GM12872 (cell line): ENCODE measurements around the gene UBE2D2.

Experiments used
- TF ChIP-seq, protein P1 (sequence below): IDR thresholded peaks from 3 replicates; pipeline ENCODE4 v1.5.1; 2011; ENCODE audit warnings: low read depth, mild to moderate bottlenecking, low read length, moderate library complexity; ENCODE audit not compliant: insufficient read depth

Gene UBE2D2

DNA sequence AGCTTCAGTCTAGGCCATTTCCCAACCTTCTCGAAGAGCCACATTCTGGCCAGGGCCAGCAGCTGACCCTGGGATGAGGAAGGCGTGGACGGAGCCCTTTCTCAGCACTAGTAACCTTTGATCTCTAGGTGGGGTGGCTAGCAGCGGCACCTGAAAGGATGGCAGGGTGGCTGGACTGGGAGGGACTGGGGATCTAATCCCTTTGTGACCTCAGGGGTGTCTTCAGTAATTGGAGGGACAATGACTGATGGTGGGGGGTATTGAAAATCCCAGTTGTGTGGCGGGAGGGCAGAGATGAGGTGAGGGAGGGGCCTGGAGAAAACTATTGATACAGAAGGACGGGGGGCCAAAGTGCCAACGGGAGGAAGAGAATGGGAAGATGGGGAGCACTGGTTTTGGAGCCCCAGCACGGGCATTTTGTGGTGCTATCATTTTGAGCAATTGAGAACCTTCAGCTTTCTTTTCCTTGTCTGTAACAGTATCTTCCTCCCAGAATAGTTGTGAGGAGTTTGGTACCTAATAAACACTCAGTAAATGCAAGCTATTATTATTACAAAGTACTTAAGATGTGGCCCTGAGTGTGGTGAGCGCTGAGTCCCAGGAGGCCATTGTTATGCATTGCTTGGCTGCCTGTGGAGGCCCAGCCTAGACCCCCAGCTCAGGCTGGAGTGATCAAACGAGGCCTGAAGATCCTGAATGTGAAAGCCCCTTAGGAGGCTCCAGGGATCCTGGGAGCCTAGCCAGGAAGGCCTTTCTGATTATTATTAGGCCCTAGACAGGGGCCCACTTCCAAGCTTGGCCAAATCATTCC lies 37.3 kb upstream of the UBE2D2 start:
- TF ChIP-seq, protein P1, sequence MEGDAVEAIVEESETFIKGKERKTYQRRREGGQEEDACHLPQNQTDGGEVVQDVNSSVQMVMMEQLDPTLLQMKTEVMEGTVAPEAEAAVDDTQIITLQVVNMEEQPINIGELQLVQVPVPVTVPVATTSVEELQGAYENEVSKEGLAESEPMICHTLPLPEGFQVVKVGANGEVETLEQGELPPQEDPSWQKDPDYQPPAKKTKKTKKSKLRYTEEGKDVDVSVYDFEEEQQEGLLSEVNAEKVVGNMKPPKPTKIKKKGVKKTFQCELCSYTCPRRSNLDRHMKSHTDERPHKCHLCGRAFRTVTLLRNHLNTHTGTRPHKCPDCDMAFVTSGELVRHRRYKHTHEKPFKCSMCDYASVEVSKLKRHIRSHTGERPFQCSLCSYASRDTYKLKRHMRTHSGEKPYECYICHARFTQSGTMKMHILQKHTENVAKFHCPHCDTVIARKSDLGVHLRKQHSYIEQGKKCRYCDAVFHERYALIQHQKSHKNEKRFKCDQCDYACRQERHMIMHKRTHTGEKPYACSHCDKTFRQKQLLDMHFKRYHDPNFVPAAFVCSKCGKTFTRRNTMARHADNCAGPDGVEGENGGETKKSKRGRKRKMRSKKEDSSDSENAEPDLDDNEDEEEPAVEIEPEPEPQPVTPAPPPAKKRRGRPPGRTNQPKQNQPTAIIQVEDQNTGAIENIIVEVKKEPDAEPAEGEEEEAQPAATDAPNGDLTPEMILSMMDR: no peak

DNA sequence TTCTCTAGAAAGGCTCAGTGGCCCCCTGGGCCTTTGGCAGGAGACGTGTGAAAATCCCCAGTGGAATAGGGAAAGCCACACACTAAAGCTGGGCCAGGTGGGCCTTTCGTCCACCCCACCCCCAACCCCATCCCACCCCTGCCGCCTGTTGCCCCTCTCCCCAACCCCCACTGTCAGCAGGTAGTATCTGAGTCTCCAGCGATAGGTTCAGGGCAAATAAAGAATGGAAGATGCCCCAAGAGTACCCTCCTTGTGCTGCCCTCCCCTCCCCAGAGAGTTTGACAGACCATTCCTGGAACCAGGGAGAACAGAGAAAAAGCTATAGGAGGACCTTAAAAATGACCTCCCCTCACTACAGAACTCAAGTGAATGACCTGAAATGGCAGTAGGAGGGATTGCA lies 36.7 kb upstream of the UBE2D2 start:
- TF ChIP-seq, protein P1: no peak

- TF ChIP-seq, protein P1: no peak
Observed at GRCh38 chr5:139524940-139525585, 36.1 kb upstream of the UBE2D2 start.

GRCh38 chr5:139531772-139532169 lies 29.4 kb upstream of the UBE2D2 start:
- TF ChIP-seq, protein P1: no peak

GRCh38 chr5:139543423-139543991 lies 17.6 kb upstream of the UBE2D2 start:
- TF ChIP-seq, protein P1: peak; percentile 45

GRCh38 chr5:139549162-139549894 lies 11.8 kb upstream of the UBE2D2 start:
- TF ChIP-seq, protein P1: no peak

DNA sequence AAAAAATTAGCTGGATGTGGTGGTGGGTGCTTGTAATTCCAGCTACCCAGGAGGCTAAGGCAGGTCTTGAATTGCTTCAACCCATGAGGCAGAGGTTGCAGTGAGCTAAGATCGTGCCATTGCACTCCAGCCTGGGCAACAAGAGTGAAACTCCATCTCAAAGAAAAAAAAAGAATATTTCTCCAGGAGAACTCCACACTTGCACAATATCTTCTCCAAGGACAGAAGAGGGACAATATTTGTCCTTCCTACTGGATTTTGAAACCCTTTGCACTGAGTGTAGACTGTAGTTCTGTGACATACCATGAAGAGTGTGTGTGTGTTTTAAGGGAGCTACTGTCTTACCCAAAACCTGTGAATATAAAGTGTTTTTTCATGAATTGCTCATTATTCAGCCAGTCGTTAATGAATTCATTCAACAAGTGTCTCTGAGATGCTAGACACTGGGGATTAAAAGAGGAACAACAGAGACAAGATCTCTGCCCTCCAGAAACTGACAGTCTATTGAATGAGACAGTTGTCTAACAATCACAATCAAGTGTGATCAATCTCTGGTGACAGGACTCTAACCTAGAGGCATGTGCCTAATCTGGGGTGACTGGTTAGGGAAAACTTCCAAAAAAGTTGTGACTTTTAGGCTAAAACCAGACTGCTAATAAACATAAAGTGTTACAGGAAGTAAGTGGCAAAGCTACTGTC lies 9.8 kb upstream of the UBE2D2 start:
- TF ChIP-seq, protein P1: no peak
